Pulmonary artery endothelial cell (primary cell): ENCODE data around the gene NAP1L1. TPM values are rescaled to one million over a fixed set of nuclear protein-coding genes. Genes with fewer than 3 reads are reported as not detected.

Experiments
- DNase-seq: peaks from one replicate; pipeline ENCODE4 v3.0.0-alpha.2; 2011; ENCODE audit warnings: low read depth, low spot score
- total RNA-seq: library from RNA; depleted of rRNA; stranded (reverse); fragments of >200 nt; gene quantifications from 2 replicates; pipeline ENCODE4 v1.2.3, GENCODE V29; 2014

Gene NAP1L1
- total RNA-seq, 1 donor from 2014 or later: 354 TPM

DNA sequence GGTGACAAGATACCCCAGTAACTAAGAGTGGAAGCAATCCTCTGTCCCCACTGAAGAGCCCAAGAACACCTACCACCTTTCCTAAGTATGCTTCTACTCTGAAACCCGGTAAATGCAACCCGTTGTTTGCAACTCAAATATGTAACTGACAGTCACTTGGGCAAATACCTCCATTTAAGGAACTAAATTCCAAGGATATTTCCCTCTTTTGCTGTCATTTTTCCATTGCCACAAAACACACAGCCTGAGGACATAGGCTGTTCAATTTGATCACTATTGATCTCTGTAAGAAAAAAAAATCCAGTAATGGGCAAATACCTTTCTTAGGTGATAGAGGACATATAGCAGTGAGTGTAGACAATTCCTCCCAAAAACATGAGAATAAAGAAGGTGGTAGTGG is 46.3 kb downstream of the NAP1L1 start:
- no peak for DNase-seq

DNA sequence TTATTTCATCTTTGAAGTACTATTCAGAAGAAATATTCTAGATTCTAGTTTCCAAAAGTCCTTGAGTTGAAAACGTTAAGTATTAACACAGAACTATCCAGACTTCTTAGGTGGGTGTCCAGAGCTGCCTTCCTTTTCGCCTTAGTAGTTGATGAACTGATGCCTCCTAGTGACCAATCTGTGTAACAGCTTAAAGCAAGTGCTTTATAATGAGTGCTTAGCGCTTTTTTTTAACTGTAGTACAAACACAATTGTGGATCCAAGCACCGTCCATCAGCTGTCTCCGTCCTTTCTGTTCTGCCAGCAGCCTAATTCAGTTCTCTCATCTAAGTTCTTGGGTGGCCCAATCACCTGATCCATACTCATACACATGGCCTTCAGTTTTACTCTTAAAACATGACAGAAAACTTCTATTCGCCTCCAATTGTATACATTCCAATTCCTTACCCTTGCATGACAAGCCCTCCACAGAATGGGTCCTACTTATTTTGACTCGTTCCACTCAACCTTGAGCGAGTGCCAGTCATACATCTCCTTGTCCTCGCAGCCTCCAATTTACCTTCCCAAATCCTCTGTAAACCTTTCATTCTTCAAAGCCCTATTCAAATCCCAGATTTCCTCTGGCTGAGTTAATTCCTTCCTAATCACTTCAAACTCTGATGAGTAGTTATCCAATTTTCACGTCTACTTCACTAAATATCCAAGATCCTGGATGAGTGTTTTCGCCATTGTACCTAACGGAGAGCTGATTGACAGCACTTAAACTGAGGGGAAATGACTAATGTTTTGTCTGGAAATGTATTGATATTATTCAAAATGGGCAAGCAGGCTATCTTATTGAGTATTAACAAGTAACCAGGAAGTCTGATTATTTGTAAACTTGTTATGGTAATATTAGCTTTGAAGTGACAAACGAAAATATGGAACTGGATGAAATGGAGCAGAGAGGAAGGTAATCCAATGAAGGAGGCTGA is 47.1 kb downstream of the NAP1L1 start:
- peak; percentile 72 for DNase-seq

DNA sequence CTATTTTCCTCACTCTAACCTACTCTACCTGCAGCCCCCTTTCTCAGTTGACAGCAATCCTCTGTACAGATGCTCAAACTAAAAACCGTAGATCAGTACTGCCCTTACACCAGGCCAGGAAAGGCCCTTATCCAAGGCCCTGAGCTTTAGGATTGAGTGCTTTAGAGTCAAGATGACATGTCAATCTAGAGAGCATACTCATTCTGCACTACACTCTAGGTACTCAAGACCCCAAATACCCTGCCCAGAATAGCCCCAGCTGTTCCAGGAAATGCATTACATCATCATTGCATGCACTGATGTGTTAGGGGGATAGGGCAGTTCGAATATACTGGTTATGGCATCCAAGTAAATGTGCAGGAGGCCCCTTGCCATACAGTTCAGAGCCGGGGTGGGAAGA is 49.4 kb downstream of the NAP1L1 start:
- no peak for DNase-seq

DNA sequence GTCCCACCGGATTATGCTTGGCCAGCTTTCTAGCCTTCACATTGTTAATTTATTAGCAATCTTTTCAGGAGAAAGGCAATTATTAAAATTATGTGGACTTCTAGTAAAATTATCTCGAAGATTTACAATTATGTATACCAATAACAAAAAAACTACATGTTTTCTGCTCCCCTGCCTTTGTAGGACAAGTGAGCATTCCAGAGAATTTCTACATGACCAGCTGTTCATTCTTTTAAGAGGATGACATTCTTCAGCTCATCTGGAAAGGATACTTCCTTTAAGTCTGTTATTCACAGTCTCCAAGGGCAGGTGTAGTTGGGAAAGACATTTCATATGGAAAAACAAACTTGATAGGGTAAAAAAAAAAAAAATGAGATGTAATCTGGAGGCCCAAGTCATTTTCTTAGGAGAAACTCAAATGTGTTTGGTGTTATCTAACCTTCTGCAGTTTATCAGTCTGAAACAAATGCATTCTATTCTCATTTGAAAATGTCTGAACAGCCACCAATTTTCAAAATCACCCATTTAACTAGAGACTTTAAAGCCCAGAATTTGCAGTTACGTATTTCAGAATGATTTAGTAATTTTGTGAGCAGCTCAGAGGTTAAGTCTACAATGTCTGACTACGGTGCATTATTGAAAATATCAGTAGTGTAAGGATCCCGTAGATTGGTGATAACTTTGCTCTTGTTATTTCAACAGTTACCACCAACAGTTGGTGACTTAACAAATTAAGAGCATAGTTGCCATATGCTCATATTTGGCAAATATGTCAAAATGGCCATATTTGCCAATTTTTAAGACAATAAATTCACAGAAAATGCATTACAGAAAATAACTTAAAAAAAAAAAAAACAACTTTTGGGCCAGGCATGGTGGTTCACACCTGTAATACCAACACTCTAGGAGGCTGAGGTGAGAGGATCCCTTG is 51.1 kb downstream of the NAP1L1 start:
- DNase-seq: no peak

DNA sequence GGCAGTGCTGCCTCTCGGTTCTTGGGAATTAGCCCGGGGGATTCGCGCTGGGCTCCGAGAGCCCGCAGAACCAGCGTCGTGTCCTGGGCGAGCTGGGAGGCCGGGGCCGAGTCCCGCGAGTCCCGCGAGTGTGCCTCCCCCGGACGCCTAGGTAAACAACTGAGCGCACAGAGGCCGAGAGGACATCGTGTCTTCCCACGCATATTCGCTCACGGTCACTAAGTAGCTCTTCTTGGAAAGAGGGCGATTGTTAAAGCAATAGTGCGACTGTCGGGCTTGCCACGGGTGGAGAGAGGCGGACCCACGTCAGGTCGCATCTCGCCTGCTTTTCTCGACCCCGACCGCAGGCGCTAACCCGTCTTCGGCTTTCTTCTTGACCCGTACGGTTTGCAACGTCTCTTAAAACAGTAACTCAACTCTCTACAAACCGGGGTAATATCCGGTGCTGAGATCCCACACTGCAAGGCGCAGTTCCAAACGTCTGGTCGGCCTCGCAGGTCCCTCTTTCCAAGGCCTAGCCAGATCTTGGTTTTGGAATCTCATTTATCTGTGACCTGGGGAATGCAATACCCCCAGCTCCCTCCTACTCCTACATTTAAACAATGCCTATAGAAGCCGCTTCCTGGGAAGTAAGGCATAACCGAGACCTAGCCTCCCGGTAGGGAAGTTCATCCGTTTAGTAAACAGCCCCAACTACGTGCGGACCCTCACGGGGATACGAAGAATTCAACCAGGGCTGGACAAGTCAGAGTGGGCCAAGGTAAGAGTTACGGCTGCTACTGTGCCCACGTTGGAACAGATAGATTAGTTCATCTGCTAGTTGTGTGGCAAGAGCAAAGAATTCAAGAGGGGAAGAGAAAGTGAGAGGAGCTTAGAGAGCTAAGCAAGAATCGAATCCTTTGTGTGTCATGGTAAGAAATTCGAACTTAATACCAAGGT is 52.2 kb downstream of the NAP1L1 start:
- DNase-seq: no peak

DNA sequence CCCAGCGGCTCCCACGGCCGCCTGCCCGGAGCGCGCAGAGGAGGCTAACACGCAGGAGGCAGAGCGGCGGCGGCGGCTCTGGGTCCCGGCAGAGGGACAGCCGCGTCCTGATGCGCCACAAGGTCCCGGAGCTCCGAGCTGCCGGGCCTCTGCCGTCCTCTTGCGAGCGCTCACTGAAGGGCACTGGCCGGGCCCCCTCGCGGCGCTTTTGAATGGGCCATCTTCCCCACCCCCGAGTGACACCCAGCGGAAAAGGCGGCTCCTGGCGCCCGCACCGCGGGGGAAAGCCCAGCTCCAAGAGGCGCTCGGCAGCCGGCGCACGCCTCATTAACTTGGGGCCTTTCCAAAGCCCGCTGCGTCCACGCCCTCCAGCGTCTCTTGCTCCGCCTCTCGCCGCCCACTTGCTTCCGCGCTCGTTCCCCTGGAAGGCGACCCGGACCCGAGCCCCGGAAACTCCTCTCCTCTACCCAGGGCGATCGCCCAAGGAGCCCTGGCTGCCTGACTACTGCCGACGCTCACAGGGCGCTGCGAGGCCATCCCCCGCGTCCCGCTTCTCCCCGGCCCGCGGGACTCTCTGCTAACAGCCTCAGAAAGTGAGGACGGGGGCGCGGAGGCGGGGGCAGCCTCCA is 53.0 kb downstream of the NAP1L1 start, which contains the start of gene PHLDA1:
Gene PHLDA1, minus strand, starts transcription at position 363 of the 629 bp plus-strand sequence.
- DNase-seq: peak; percentile 86

DNA sequence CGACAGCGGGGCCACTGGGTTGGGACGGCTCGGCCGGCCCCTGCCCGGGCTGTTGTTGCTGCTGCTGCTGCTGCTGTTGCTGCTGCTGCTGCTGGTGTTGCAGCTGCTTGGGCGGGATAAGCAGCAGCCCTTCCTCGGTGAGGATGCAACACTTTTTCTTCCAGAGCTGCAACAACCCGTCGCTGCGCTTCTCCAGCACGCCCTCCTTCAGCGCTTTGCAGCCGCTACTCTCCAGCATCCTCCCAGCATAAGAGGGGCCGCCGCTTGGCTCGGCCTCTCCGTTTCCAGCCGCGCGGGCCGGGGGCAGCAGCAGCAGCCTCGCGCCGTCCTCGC is 53.4 kb downstream of the NAP1L1 start:
- no peak for DNase-seq

DNA sequence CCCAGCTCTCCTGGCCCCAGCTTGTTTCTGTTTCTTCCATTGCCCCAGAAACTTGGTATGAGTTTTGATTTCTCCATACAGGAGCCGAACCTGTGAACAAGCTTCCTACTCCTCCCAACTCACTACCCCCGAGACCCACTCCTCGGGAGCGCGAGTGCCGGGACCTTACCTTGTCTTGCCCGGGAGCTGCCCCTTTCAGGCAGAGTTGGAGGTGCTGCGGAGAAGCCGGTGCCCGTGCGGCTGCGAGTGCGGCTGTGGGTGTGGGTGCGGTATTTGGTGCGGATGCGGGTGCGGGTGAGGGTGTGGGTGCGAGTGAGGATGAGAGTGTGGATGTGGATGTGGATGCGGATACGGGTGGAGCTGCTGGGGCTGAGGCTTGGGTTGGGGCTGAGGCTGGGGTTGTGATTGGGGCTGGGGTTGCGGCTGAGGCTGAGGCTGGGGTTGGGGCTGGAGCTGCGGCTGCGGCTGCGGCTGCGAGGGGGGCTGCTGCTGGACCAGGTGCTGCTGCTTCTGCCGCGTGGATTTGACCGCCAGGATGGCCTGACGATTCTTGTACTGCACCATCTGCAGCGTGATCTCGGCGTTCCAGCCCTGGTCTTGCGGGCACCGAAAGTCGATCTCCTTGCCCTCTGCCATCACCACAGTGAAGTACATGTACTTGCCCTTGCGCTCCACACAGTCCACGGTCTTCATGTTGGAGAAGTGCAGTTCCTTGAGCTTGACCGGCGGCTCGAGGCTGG is 54.0 kb downstream of the NAP1L1 start:
- no peak for DNase-seq

DNA sequence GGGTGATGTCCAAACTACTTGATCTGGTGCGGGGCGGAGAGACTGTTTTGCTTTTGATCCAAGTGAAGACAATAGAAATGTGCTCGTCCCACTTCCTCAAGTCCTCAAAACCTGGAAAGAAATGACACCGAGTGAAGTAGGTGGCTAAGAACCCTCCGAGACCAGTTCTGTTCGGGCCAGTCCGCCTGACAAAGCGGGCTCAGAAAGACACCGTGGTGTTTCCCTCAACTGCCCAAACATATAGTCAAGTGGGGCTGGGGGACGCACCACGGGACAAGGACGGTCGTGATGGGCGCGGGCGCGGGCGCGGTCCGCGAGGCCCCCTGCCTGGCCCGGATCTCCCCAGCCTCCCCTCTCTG is 54.5 kb downstream of the NAP1L1 start:
- no peak for DNase-seq

DNA sequence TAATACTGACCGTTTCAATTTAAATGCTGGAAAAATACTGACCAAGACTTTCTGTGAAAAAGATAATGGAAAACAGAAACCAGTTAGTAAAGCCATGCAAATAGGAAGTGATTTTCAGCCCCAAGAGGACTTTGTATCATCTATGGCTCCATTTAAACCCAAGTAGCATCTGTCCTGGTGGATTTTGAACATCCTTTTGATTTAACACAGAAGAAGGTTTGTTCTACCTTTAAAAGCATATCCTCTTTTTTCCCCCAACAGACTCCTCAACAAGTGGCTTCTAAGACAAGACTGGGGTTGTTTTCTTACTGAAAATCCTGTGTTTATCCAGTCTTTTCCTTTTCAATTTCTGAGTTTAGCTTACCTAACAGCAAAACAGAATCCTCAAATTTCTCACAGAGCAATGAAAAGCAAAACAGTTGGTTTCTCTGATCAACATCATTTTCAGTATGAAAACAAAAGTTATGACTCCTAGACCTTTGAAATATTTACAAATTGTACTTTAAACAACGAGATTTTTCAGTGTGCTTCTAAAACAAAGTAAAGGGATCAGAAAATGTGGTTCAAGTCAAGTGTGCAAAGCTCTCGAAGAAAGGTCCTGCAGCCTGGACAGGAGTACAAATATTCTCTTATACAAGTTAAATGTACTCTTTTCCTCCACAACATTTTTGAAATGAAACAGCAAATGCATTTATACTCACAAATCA is 55.8 kb downstream of the NAP1L1 start:
- DNase-seq: no peak

DNA sequence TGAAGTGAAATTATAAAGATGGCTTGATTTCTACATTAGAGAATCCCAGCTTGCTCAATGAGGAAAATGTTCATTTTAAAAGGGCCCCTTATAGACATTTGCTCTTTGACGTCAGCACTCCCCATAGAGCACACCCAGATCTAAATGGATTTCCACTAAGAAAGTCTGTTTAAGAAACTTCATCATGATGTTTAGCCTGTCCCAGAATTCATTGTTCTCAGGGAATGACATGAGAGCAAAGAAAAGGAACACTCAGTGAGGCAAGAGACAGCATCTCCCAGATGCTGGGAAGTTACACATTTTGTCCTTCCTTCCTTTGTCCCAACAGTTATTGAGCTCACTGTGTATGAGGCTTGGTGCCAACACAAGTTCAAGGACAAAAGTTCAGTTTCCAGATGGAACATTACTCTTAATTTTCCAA is 57.8 kb downstream of the NAP1L1 start:
- peak; percentile 86 for DNase-seq

DNA sequence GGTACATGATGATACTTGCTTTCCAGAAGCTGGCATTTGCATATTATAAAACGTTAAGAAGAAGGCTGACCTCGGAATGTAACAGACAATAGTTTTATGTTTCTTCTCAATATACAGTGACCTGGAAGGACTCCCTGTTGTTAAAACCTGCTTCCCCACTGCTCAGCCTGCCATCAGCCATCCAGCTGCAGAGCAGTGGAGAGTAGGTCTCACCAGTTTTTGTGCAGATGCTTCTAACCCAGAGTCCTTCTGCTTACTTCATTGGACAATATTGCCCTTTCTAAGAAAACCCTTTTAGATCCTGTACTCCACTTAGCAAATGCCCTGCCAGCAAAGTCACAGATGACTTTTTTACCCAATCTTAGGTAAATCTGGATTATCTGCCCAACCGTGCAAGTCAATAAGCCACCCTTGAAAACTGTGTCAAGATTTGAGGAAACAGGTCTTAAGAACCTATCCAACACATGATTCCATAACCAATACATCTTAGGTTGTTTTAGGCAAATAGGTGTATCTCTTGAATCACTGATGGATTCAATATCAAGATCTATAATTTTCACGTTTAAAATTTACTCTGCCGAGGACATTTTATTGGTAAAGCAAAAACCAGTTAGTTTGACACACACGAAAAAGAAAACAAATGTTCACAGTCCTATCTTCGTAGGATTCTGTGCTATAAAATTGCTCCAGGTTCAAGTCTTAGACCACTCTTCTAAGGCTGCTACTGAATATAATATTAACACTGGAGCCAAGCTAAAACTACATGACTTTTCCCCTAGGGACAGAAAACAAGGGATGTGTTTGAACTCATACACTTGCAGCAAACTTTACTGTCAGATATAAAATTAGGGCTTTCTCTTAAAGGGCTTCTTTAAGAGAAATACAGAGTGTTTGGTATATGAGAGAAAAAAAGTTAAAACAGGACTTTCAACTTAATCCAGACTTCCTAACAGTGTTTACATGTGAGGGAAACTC is 58.6 kb downstream of the NAP1L1 start:
- no peak for DNase-seq

DNA sequence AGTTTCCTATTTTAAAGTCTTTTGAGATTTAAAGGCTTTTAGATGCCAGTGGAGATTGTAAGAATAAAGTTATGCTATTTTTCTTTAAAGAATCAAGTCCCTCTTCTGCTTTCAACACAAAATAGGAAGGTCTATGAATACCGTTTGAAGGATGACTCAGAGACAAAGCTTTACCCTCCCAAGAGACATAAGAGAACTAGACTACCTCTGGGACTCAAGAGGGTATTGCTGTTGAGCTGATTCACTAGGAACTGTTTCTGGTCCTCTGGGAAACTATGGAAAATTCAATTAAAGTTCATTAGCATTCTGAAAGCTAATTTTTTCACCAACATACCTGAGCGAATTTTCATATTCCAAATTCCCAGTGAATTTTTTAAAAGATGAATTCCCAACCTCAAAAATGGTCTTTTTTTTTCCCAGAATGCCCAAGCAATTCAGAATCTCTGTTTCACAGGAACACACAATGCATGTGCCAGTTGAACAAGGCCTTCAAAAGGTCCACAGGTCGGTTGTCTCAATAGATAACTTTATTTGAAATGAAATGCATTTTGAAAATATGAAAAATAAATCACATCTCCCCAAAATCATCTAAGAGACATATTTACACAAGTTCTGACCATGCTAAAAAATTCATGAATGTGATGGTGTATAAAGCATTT is 59.4 kb downstream of the NAP1L1 start:
- no peak for DNase-seq

DNA sequence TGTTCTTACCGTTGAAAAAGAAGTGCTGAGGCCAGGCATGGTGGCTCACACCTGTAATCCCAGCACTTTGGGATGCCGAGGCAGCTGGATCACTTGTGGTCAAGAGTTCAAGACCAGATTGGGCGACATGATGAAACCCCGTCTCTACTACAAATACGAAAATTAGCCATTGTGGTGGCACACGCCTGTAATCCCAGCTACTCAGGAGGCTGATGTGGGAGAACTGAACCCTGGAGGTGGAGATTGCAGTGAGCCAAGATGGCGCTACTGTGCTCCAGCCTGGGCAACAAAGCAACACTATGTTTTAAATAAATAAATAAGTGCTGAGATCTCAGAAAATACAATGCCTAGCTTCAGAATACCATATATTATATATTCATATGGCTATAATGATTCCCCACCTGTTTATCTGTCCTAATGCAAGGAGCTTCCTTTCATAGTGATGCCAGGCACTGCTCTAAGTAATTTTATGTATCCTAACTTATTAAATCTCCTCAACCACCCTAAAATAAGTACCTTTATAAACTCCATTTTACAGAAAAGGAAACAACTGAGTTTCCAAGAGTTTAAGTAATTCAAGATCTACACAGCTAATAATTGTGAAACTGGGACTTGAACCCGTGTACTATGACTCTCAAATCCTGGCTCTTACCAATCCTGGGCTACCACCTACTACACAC is 60.2 kb downstream of the NAP1L1 start:
- no peak for DNase-seq

DNA sequence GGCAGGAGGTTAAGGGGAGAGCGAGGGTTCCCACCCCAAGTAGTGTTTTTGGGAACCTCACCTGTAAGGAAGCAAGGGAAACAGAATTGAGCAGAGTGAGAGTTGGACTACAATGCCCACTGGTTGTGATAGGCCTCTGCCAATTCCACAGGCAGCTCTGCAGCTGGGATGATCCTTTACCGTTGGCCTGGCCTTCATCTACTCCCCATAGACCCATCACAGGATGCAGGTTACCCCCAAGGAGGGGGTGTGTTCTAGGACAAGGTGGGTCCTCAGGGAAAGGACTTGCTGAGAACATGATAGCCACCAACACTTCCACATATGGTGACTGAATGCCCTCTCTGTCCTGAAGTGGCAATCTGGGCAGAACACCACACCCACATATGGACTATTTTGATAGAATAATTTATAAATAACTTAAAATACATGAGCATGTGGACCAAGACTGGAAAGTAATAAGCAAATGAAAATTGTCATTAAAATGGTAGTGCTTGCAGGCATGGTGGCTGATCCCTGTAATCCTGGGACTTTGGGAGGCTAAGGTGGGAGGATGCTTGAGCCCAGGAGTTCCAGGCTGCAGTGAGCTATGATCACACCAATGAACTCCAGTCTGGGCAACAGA is 61.3 kb downstream of the NAP1L1 start:
- no peak for DNase-seq

DNA sequence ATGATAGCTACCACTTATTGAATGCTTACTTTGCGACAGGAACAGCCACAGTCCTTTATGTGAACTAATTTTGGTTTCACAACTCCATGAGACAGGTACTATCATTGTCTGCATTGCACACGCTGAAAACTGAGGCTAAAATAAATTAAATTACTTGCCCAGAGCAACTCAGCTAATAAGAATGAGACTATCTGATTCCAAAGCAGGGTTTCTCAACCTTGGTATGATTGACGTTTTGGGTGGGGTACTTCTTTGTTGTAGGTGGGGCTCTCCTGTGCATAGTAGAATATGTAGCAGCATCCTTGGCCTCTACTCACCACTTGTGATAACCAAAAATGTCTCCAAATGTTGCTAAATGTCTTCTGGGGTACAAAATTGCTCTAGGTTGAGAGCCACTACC is 62.0 kb downstream of the NAP1L1 start:
- DNase-seq: no peak
